ENCODE results near the gene MAMDC2.

MAMDC2 gene

GRCh38 chr9:70003901-70004714, 39.5 kb upstream of the MAMDC2 start:
- Histone ChIP-seq H3K79me2 (ENCODE audit: low read length) (no peaks in the 10 kb centered on the region), H3K4me3 (ENCODE audit: low read length) (no peak overlapping the region), H3K27ac (ENCODE audit: low read length) (no peak overlapping the region), H3K4me1 (ENCODE audit: low read length) (no peaks in the 10 kb centered on the region), H3K36me3 (replicated peaks; ENCODE audit: insufficient read depth, low read length) (no peaks in the 10 kb centered on the region), H3F3A (ENCODE audit: insufficient read depth, low read length) (no peaks in the 10 kb centered on the region), H3K9me3 (replicated peaks; ENCODE audit: insufficient read depth, low read length) (no peaks in the 10 kb centered on the region), H3K9ac (ENCODE audit: low read length) (no peak overlapping the region), H4K20me1 (ENCODE audit: insufficient read depth, low read length) (no peaks in the 10 kb centered on the region), H3K27me3 (replicated peaks; ENCODE audit: insufficient read depth, low read length) (no peaks in the 10 kb centered on the region), H2AFZ (ENCODE audit: low read length) (no peak overlapping the region), H3K4me2 (ENCODE audit: low read depth, low read length) (no peak overlapping the region), H3K9me2 (replicated peaks; ENCODE audit: insufficient read depth, low read length) (no peaks in the 10 kb centered on the region)
- no peak for TF ChIP-seq EZH2phosphoT487 (IDR thresholded peaks at IDR 0.05; ENCODE audit: low read length)
- TF ChIP-seq CTCF (IDR thresholded peaks at IDR 0.05; ENCODE audit: low read length), result no peak
- no peak for TF ChIP-seq EZH2 (optimal IDR thresholded peaks at IDR 0.05; ENCODE audit: low read depth, low read length)
- no peak for DNase-seq

- Histone ChIP-seq H3K4me3 (ENCODE audit: low read length) (no peak overlapping the region), H3K9ac (ENCODE audit: low read length) (no peak overlapping the region), H3K36me3 (replicated peaks; ENCODE audit: insufficient read depth, low read length) (no peaks in the 10 kb centered on the region), H3K9me2 (replicated peaks; ENCODE audit: insufficient read depth, low read length) (no peaks in the 10 kb centered on the region), H2AFZ (ENCODE audit: low read length) (no peak overlapping the region), H3K27ac (ENCODE audit: low read length) (no peak overlapping the region), H4K20me1 (ENCODE audit: insufficient read depth, low read length) (no peaks in the 10 kb centered on the region), H3F3A (ENCODE audit: insufficient read depth, low read length) (no peaks in the 10 kb centered on the region), H3K4me1 (ENCODE audit: low read length) (no peaks in the 10 kb centered on the region), H3K9me3 (replicated peaks; ENCODE audit: insufficient read depth, low read length) (no peaks in the 10 kb centered on the region), H3K27me3 (replicated peaks; ENCODE audit: insufficient read depth, low read length) (no peaks in the 10 kb centered on the region), H3K4me2 (ENCODE audit: low read depth, low read length) (no peak overlapping the region), H3K79me2 (ENCODE audit: low read length) (no peaks in the 10 kb centered on the region)
- DNase-seq, result no peak
- TF ChIP-seq CTCF (IDR thresholded peaks at IDR 0.05; ENCODE audit: low read length), result no peak
- TF ChIP-seq EZH2phosphoT487 (IDR thresholded peaks at IDR 0.05; ENCODE audit: low read length), result no peak
- TF ChIP-seq EZH2 (optimal IDR thresholded peaks at IDR 0.05; ENCODE audit: low read depth, low read length), result no peak
Observed at GRCh38 chr9:70006306-70006705, 37.3 kb upstream of the MAMDC2 start.

GRCh38 chr9:70007831-70008230, 35.8 kb upstream of the MAMDC2 start:
- no peaks in the 10 kb centered on the region for H3K27me3 ChIP-seq (replicated peaks; ENCODE audit: insufficient read depth, low read length)
- H3K4me2 ChIP-seq (ENCODE audit: low read depth, low read length), result no peak overlapping the region
- H3K9ac ChIP-seq (ENCODE audit: low read length), result no peak overlapping the region
- H3K79me2 ChIP-seq (ENCODE audit: low read length), result no peaks in the 10 kb centered on the region
- H3K4me1 ChIP-seq (ENCODE audit: low read length), result no peaks in the 10 kb centered on the region
- DNase-seq, result no peak
- no peaks in the 10 kb centered on the region for H3K9me2 ChIP-seq (replicated peaks; ENCODE audit: insufficient read depth, low read length)
- no peak overlapping the region for H2AFZ ChIP-seq (ENCODE audit: low read length)
- no peaks in the 10 kb centered on the region for H3K9me3 ChIP-seq (replicated peaks; ENCODE audit: insufficient read depth, low read length)
- H4K20me1 ChIP-seq (ENCODE audit: insufficient read depth, low read length), result no peaks in the 10 kb centered on the region
- no peak overlapping the region for H3K4me3 ChIP-seq (ENCODE audit: low read length)
- H3K36me3 ChIP-seq (replicated peaks; ENCODE audit: insufficient read depth, low read length), result no peaks in the 10 kb centered on the region
- TF ChIP-seq EZH2 (optimal IDR thresholded peaks at IDR 0.05; ENCODE audit: low read depth, low read length) (no peak), CTCF (IDR thresholded peaks at IDR 0.05; ENCODE audit: low read length) (no peak), EZH2phosphoT487 (IDR thresholded peaks at IDR 0.05; ENCODE audit: low read length) (no peak)
- H3F3A ChIP-seq (ENCODE audit: insufficient read depth, low read length), result no peaks in the 10 kb centered on the region
- H3K27ac ChIP-seq (ENCODE audit: low read length), result no peak overlapping the region
